ENCODE measurements around the gene DCLK1.

GRCh38 chr13:35920816-35921215 lies 210.4 kb downstream of the DCLK1 start:
- TF ChIP-seq ELF1 (IDR thresholded peaks at IDR 0.05; ENCODE audit: borderline replicate concordance, low read depth) (no peak), RAD21 (IDR thresholded peaks at IDR 0.05; ENCODE audit: low read depth) (no peak), CTCF (IDR thresholded peaks at IDR 0.05 in 2 of 3, conservative IDR thresholded peaks at IDR 0.05 in 1 of 3; ENCODE audit: borderline replicate concordance in 1 of 3, insufficient read depth in 1 of 3, low read depth in 2 of 3, low read length in 2 of 3) (no peak), ZNF274 (IDR thresholded peaks at IDR 0.05; ENCODE audit: low read depth, low read length) (no peak), YY1 (IDR thresholded peaks at IDR 0.05; ENCODE audit: extremely low read depth, insufficient replicate concordance, low read depth, low read length) (no peak), REST (IDR thresholded peaks at IDR 0.05; ENCODE audit: low read depth) (no peak), JUND (IDR thresholded peaks at IDR 0.05) (no peak), EZH2phosphoT487 (IDR thresholded peaks at IDR 0.05; ENCODE audit: borderline replicate concordance) (no peak), TCF7L2 (IDR thresholded peaks at IDR 0.05; ENCODE audit: borderline replicate concordance, extremely low read depth, insufficient read depth, insufficient read length) (no peak), POLR2A (IDR thresholded peaks at IDR 0.05; ENCODE audit: borderline replicate concordance, extremely low read depth, insufficient read depth, insufficient read length) (no peak), EGR1 (IDR thresholded peaks at IDR 0.05; ENCODE audit: low read depth) (no peak), MAX (IDR thresholded peaks at IDR 0.05) (no peak), EZH2 (IDR thresholded peaks at IDR 0.05) (no peak), POLR2AphosphoS5 (IDR thresholded peaks at IDR 0.05; ENCODE audit: low read depth, low read length) (no peak)
